NCI-H1092 (cell line): Measurements from ENCODE around the gene ANKRD16.
A peak's percentile ranks its signal among the peaks of the same experiment; 100 is the strongest.
"Not testable (repeated sequence)": the region's sequence is repeated elsewhere in the genome, so short reads cannot be mapped to it uniquely, and the experiment has no call there.

Experiments used
- DNase-seq: peaks from one replicate; lab custom pipeline; 2025; lab: John Stamatoyannopoulos, UW

The ANKRD16 gene

GRCh38 chr10:5835446-5836095 is 54.1 kb downstream of the ANKRD16 start:
- no peak for DNase-seq

GRCh38 chr10:5833814-5834213 is 55.9 kb downstream of the ANKRD16 start:
- DNase-seq: no peak

- DNase-seq: no peak
Observed at GRCh38 chr10:5832946-5833345, 56.7 kb downstream of the ANKRD16 start.

- DNase-seq: no peak
Observed at GRCh38 chr10:5831446-5831782, 58.3 kb downstream of the ANKRD16 start.

GRCh38 chr10:5830629-5831445 is 58.9 kb downstream of the ANKRD16 start:
- DNase-seq: no peak

- no peak for DNase-seq
Observed at GRCh38 chr10:5829267-5829666, 60.4 kb downstream of the ANKRD16 start.

- DNase-seq: no peak
Observed at GRCh38 chr10:5828725-5829124, 61.0 kb downstream of the ANKRD16 start.

GRCh38 chr10:5827841-5828240 is 61.9 kb downstream of the ANKRD16 start:
- DNase-seq: no peak

- not testable (repeated sequence) for DNase-seq
Observed at GRCh38 chr10:5826511-5826910, 63.2 kb downstream of the ANKRD16 start.

GRCh38 chr10:5818894-5819293 is 70.8 kb downstream of the ANKRD16 start:
- no peak for DNase-seq

- DNase-seq: no peak
Observed at GRCh38 chr10:5818048-5818331, 71.7 kb downstream of the ANKRD16 start.

GRCh38 chr10:5817322-5818047 is 72.2 kb downstream of the ANKRD16 start:
- no peak for DNase-seq

- DNase-seq: no peak
Observed at GRCh38 chr10:5816170-5816569, 73.5 kb downstream of the ANKRD16 start.

GRCh38 chr10:5814110-5815107 is 75.3 kb downstream of the ANKRD16 start:
- DNase-seq: peak; percentile 46

GRCh38 chr10:5813341-5814109 is 76.2 kb downstream of the ANKRD16 start, which contains the start of gene GDI2:
Gene GDI2 (minus strand): TSS chr10:5813434. CDS start chr10:5813258, 176 bp downstream.
- DNase-seq: peak; percentile 96

GRCh38 chr10:5813091-5813340 is 76.7 kb downstream of the ANKRD16 start:
- DNase-seq: no peak

- DNase-seq: no peak
Observed at GRCh38 chr10:5812283-5813090, 77.2 kb downstream of the ANKRD16 start.
